ENCODE data around the gene ARHGAP24. TPM values are rescaled to one million over a fixed set of nuclear protein-coding genes. Genes with fewer than 3 reads are reported as not detected.

The ARHGAP24 gene
- total RNA-seq, 1 experiment from 2014 or later, result 1.3 TPM

- ChIA-PET RAD21 (ENCODE audit: low non-redundant PET in 1 of 2, low total read pairs in 2 of 2, uncharacterized antibody in 2 of 2, unreplicated experiment in 2 of 2) (no interaction called here), CTCF (no interaction called here), POLR2A (no interaction called here)
- Histone ChIP-seq H3K4me1 (ENCODE audit: control insufficient read depth in 1 of 2, insufficient read depth in 2 of 2, low read length in 2 of 2) (no peaks in the 10 kb centered on the region), H3K27ac (ENCODE audit: low read depth, low read length) (no peak overlapping the region), H2AFZ (ENCODE audit: low read depth, low read length, poor library complexity, severe bottlenecking) (no peak overlapping the region), H3K79me2 (ENCODE audit: insufficient read depth, low read length) (no peaks in the 10 kb centered on the region), H3K36me3 (ENCODE audit: control insufficient read depth in 1 of 2, insufficient read depth in 2 of 2, low read length in 2 of 2) (no peaks in the 10 kb centered on the region), H3K9me2 (ENCODE audit: insufficient read depth) (no peaks in the 10 kb centered on the region), H3K4me3 (replicated peaks in 1 of 2; ENCODE audit: low read depth in 1 of 2, low read length in 2 of 2) (no peak overlapping the region), H3K4me2 (ENCODE audit: low read length) (no peak overlapping the region), H3K27me3 (ENCODE audit: insufficient read depth, low read length) (no peaks in the 10 kb centered on the region), H4K20me1 (ENCODE audit: insufficient read depth) (no peaks in the 10 kb centered on the region), H3K9ac (ENCODE audit: low read length) (no peak overlapping the region), H3K9me3 (ENCODE audit: control insufficient read depth in 1 of 2, insufficient read depth in 1 of 2, low read depth in 1 of 2, low read length in 2 of 2) (no peaks in the 10 kb centered on the region)
- TF ChIP-seq, protein P1, sequence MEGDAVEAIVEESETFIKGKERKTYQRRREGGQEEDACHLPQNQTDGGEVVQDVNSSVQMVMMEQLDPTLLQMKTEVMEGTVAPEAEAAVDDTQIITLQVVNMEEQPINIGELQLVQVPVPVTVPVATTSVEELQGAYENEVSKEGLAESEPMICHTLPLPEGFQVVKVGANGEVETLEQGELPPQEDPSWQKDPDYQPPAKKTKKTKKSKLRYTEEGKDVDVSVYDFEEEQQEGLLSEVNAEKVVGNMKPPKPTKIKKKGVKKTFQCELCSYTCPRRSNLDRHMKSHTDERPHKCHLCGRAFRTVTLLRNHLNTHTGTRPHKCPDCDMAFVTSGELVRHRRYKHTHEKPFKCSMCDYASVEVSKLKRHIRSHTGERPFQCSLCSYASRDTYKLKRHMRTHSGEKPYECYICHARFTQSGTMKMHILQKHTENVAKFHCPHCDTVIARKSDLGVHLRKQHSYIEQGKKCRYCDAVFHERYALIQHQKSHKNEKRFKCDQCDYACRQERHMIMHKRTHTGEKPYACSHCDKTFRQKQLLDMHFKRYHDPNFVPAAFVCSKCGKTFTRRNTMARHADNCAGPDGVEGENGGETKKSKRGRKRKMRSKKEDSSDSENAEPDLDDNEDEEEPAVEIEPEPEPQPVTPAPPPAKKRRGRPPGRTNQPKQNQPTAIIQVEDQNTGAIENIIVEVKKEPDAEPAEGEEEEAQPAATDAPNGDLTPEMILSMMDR (IDR thresholded peaks at IDR 0.05 in 2 of 3, conservative IDR thresholded peaks at IDR 0.05 in 1 of 3; ENCODE audit: borderline replicate concordance in 1 of 3, insufficient read depth in 1 of 3, low read depth in 2 of 3, low read length in 2 of 3), result no peak
- no peak for TF ChIP-seq JUND (IDR thresholded peaks at IDR 0.05)
- no peak for TF ChIP-seq ZFX (IDR thresholded peaks at IDR 0.05)
- TF ChIP-seq FOSL1 (IDR thresholded peaks at IDR 0.05; ENCODE audit: low read depth), result no peak
- no peak for TF ChIP-seq SRF (IDR thresholded peaks at IDR 0.05; ENCODE audit: low read depth)
- no peak for TF ChIP-seq SP1 (IDR thresholded peaks at IDR 0.05; ENCODE audit: low read depth)
- TF ChIP-seq ELF1 (IDR thresholded peaks at IDR 0.05; ENCODE audit: borderline replicate concordance, low read depth), result no peak
- no peak for TF ChIP-seq CBX3 (IDR thresholded peaks at IDR 0.05; ENCODE audit: low read depth)
- TF ChIP-seq YY1 (IDR thresholded peaks at IDR 0.05; ENCODE audit: extremely low read depth, insufficient replicate concordance, low read depth, low read length), result no peak
- no peak for TF ChIP-seq CEBPB (IDR thresholded peaks at IDR 0.05; ENCODE audit: low read depth)
- TF ChIP-seq, protein P2, sequence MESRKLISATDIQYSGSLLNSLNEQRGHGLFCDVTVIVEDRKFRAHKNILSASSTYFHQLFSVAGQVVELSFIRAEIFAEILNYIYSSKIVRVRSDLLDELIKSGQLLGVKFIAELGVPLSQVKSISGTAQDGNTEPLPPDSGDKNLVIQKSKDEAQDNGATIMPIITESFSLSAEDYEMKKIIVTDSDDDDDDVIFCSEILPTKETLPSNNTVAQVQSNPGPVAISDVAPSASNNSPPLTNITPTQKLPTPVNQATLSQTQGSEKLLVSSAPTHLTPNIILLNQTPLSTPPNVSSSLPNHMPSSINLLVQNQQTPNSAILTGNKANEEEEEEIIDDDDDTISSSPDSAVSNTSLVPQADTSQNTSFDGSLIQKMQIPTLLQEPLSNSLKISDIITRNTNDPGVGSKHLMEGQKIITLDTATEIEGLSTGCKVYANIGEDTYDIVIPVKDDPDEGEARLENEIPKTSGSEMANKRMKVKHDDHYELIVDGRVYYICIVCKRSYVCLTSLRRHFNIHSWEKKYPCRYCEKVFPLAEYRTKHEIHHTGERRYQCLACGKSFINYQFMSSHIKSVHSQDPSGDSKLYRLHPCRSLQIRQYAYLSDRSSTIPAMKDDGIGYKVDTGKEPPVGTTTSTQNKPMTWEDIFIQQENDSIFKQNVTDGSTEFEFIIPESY (IDR thresholded peaks at IDR 0.05; ENCODE audit: extremely low read depth, insufficient replicate concordance, low read length), result no peak
- DNase-seq (ENCODE audit: low read depth, low spot score), result no peak
- no peak for ATAC-seq
- intact Hi-C loops (cut with micrococcal nuclease), result no loop called here
- no TSS peak for BruUV-seq (replicated peaks)
Observed at GRCh38 chr4:85514117-85514516, 39.2 kb downstream of the ARHGAP24 start.
